Measurements from ENCODE around the gene ADIPOR2. TPM values are rescaled to one million over a fixed set of nuclear protein-coding genes. Genes with fewer than 3 reads are reported as not detected.

Gene ADIPOR2
- total and polyA plus RNA-seq, 2 donors (not counting 1 experiment from before 2014, with no cell fraction given): 9.2 to 35.9 TPM

DNA sequence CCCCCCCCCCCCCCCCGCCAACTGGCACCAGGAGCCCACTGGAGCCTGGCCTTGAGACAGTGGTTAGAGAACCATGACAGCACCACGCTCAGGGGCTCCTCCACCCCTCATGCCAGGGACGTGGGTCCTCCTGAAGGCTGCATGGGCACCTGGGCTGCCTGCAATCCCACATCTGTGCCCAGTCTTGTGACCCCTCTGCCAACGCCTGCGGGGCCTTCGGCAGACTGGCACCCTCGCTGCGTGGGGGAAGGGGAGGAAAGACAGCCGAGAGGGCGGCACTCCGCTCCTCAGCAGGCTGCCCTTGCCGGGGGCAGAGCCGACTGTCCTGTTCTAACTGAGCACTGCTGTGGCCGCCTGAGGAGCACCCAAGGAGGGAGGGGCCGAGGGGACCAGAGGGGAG lies 135.5 kb downstream of the ADIPOR2 start:
- Histone ChIP-seq H3K4me2 (replicated peaks; ENCODE audit: low read depth, low read length, poor library complexity, severe bottlenecking) (no peak overlapping the region), H3K36me3 (replicated peaks in 1 of 2; ENCODE audit: control extremely low read depth in 1 of 2, control insufficient read depth in 1 of 2, extremely low read depth in 1 of 2, insufficient read depth in 2 of 2, low read length in 1 of 2) (no peaks in the 10 kb centered on the region), H3K9me3 (ENCODE audit: control extremely low read depth in 1 of 3, control insufficient read depth in 2 of 3, insufficient read depth in 1 of 3, low read length in 2 of 3) (peaks cover 0 to 8% (median 0%) of the 10 kb centered on the region in 3 donors), H3K27ac (ENCODE audit: low read length in 2 of 2) (no peak overlapping the region), H3K4me3 (ENCODE audit: control extremely low read depth in 1 of 5, extremely low read depth in 1 of 5, insufficient read depth in 1 of 5, low read depth in 2 of 5, low read length in 4 of 5) (no peak overlapping the region), H3K4me1 (ENCODE audit: control insufficient read depth in 2 of 2, insufficient read depth in 2 of 2, low read length in 2 of 2) (no peaks in the 10 kb centered on the region), H3K79me2 (ENCODE audit: control insufficient read depth, insufficient read depth, low read length) (no peaks in the 10 kb centered on the region), H3K27me3 (replicated peaks in 1 of 4; ENCODE audit: control extremely low read depth in 1 of 4, control insufficient read depth in 3 of 4, insufficient read depth in 4 of 4, low read length in 3 of 4) (peaks cover 0 to 33% (median 6%) of the 10 kb centered on the region in 4 experiments), H2AFZ (ENCODE audit: insufficient read depth, low read depth, low read length, poor library complexity, severe bottlenecking) (no peak overlapping the region), H4K20me1 (ENCODE audit: control insufficient read depth, insufficient read depth, low read length, poor library complexity, severe bottlenecking) (no peaks in the 10 kb centered on the region), H3K9ac (ENCODE audit: low read length) (no peak overlapping the region)
- Mint-ChIP-seq H3K27ac (no peak overlapping the region), H3K4me1 (peaks cover 3% of the 10 kb centered on the region), H3K27me3 (peaks cover 31% of the 10 kb centered on the region), H3K9me3 (ENCODE audit: insufficient read depth) (no peaks in the 10 kb centered on the region), H3K4me3 (no peak overlapping the region)
- ChIA-PET POLR2A (no interaction called here), CTCF (no interaction called here)
- intact Hi-C loops (cut with micrococcal nuclease): no loop called here
- no peak for TF ChIP-seq EZH2 (IDR thresholded peaks at IDR 0.05; ENCODE audit: borderline replicate concordance, insufficient read depth, low read depth, low read length, poor library complexity, severe bottlenecking)
- TF ChIP-seq, protein P1, sequence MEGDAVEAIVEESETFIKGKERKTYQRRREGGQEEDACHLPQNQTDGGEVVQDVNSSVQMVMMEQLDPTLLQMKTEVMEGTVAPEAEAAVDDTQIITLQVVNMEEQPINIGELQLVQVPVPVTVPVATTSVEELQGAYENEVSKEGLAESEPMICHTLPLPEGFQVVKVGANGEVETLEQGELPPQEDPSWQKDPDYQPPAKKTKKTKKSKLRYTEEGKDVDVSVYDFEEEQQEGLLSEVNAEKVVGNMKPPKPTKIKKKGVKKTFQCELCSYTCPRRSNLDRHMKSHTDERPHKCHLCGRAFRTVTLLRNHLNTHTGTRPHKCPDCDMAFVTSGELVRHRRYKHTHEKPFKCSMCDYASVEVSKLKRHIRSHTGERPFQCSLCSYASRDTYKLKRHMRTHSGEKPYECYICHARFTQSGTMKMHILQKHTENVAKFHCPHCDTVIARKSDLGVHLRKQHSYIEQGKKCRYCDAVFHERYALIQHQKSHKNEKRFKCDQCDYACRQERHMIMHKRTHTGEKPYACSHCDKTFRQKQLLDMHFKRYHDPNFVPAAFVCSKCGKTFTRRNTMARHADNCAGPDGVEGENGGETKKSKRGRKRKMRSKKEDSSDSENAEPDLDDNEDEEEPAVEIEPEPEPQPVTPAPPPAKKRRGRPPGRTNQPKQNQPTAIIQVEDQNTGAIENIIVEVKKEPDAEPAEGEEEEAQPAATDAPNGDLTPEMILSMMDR (IDR thresholded peaks at IDR 0.05): no peak
- ATAC-seq (ENCODE audit: low read depth): no peak
- no peak for DNase-seq
- 81% methylated on average over 14 of the region's 15 CpGs for WGBS (ENCODE audit: insufficient coverage)

DNA sequence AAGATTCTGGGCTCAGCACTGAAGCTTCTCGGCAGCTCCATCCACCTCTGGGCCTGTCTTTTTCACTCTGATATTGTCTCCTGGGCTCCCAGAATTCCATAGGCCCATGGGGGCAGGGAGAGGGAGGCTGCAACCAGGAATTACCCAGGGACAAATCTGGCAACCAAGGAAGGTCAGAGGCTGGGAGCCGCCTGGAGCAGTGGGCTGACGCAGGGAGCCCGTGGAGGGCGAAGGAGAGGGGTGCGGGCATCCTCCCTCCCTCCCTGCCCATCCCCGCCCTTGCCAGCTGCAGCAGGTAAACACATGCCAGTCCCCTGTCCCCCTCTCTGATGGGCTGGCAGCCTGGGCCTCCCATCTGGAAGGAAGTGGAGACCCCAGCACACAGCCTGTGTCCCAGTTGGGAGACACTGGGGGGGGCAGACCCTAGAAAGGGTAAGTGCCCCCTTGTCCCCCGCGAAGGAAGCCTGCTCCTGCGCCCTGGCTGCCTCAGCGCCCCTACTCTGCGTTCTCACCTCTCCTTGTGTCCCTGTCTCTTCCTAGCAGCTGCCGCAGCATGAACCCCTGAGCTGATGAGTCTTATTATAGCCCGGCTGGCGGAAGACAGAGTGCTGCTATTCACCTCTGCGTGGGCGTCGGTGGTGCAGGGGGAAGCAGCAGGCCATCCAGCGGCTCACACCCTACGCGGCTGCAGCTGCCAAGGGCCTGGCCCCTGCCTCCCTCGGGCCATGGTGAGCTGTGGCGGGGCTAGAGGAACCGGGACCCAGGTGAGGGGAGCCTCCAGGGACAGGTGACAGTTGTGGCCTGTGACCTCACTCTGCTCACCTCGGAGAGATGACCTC lies 136.2 kb downstream of the ADIPOR2 start:
- intact Hi-C loops (cut with micrococcal nuclease): no loop called here
- Histone ChIP-seq H3K4me1 (ENCODE audit: control insufficient read depth in 2 of 2, insufficient read depth in 2 of 2, low read length in 2 of 2) (no peaks in the 10 kb centered on the region), H3K36me3 (replicated peaks in 1 of 2; ENCODE audit: control extremely low read depth in 1 of 2, control insufficient read depth in 1 of 2, extremely low read depth in 1 of 2, insufficient read depth in 2 of 2, low read length in 1 of 2) (no peaks in the 10 kb centered on the region), H3K27me3 (replicated peaks in 1 of 4; ENCODE audit: control extremely low read depth in 1 of 4, control insufficient read depth in 3 of 4, insufficient read depth in 4 of 4, low read length in 3 of 4) (peaks cover 0 to 27% (median 3%) of the 10 kb centered on the region in 4 experiments), H4K20me1 (ENCODE audit: control insufficient read depth, insufficient read depth, low read length, poor library complexity, severe bottlenecking) (no peaks in the 10 kb centered on the region), H3K9ac (ENCODE audit: low read length) (no peak overlapping the region), H2AFZ (ENCODE audit: insufficient read depth, low read depth, low read length, poor library complexity, severe bottlenecking) (no peak overlapping the region), H3K4me2 (replicated peaks; ENCODE audit: low read depth, low read length, poor library complexity, severe bottlenecking) (peak overlapping the region; percentile 6), H3K9me3 (ENCODE audit: control extremely low read depth in 1 of 3, control insufficient read depth in 2 of 3, insufficient read depth in 1 of 3, low read length in 2 of 3) (peaks cover 0 to 8% (median 0%) of the 10 kb centered on the region in 3 donors), H3K4me3 (ENCODE audit: control extremely low read depth in 1 of 5, extremely low read depth in 1 of 5, insufficient read depth in 1 of 5, low read depth in 2 of 5, low read length in 4 of 5) (no peak overlapping the region), H3K27ac (ENCODE audit: low read length in 2 of 2) (no peak overlapping the region), H3K79me2 (ENCODE audit: control insufficient read depth, insufficient read depth, low read length) (no peaks in the 10 kb centered on the region)
- Mint-ChIP-seq H3K4me3 (no peak overlapping the region), H3K9me3 (ENCODE audit: insufficient read depth) (no peaks in the 10 kb centered on the region), H3K4me1 (peaks cover 3% of the 10 kb centered on the region), H3K27me3 (peaks cover 36% of the 10 kb centered on the region), H3K27ac (no peak overlapping the region)
- ChIA-PET CTCF (no interaction called here), POLR2A (no interaction called here)
- no peak for ATAC-seq (ENCODE audit: low read depth)
- TF ChIP-seq, protein P1 (IDR thresholded peaks at IDR 0.05): no peak
- no peak for TF ChIP-seq EZH2 (IDR thresholded peaks at IDR 0.05; ENCODE audit: borderline replicate concordance, insufficient read depth, low read depth, low read length, poor library complexity, severe bottlenecking)
- WGBS (ENCODE audit: insufficient coverage): 71% methylated on average over 23 of the region's 25 CpGs
- no peak for DNase-seq

All from B cell (primary cell).